GM12878 (cell line): ENCODE measurements around the gene STX16. TPM values are rescaled to one million over a fixed set of nuclear protein-coding genes. Genes with fewer than 3 reads are reported as not detected.

Experiments used
- ATAC-seq: fragments of 200-7000 bp; cut with Tn5 transposase; 3 replicates; pipeline ENCODE4 v1.9.1; 2020; ENCODE audit warnings: mild to moderate bottlenecking, moderate library complexity
- BruUV-seq: library from RNA; stranded (reverse); fragments of 400-500 nt; replicated peaks from 2 replicates; lab custom pipeline; 2021; lab: Mats Ljungman, UMichigan
- CTCF ChIA-PET: fragments of 300-600 bp; sonication (Branson Sonifier 250); formaldehyde crosslinking; extraction: SDS; loops from one replicate; lab custom pipeline; 2021; ENCODE audit warnings: inconsistent platforms; lab: Yijun Ruan, JAX
- POLR2A ChIA-PET: fragments of 350-600 bp; formaldehyde crosslinking; extraction: SDS; loops from one replicate; lab custom pipeline; 2021; ENCODE audit warnings: inconsistent platforms; lab: Charles Lee
- RAD21 ChIA-PET: fragments of 300-600 bp; sonication (Branson Sonifier 250); formaldehyde crosslinking; loops from one replicate; lab custom pipeline; 2023; ENCODE audit warnings: antibody characterized with exemption; ENCODE audit not compliant: unreplicated experiment; lab: Charles Lee
- SMC1A ChIA-PET: fragments of 300-600 bp; sonication (Branson Sonifier 250); formaldehyde crosslinking; loops from one replicate; lab custom pipeline; 2023; ENCODE audit not compliant: unreplicated experiment, uncharacterized antibody; lab: Charles Lee
- DNase-seq: peaks from one replicate; pipeline ENCODE4 v3.0.0-alpha.2; 2011; ENCODE audit warnings: low read depth, low spot score
- FAIRE-seq: peaks from 3 replicates; lab custom pipeline; 2011; peaks lifted over from hg19 to GRCh38; lab: Jason Lieb, UNC
- H2AFZ ChIP-seq: 2 replicates; pipeline ENCODE4 v1.6.0; 2011; ENCODE audit warnings: low read depth, low read length, control low read depth; ENCODE audit not compliant: control insufficient read depth
- H3K27ac ChIP-seq: 2 replicates; pipeline ENCODE4 v1.5.1; 2011; ENCODE audit warnings: control low read depth; ENCODE audit not compliant: control insufficient read depth, insufficient read depth
- H3K27me3 ChIP-seq, 2 experiments: replicated peaks in 1 of 2; 2 replicates each; pipeline versions ENCODE4 v1.6.0 to v1.6.1; 2011; ENCODE audit warnings: low read length in 1 of 2; ENCODE audit not compliant: control insufficient read depth in 2 of 2, insufficient read depth in 2 of 2
- H3K36me3 ChIP-seq, 2 experiments: 2 replicates each; pipeline ENCODE4 v1.5.1; 2011; ENCODE audit warnings: low read length in 1 of 2; ENCODE audit not compliant: control insufficient read depth in 2 of 2, insufficient read depth in 2 of 2
- H3K4me1 ChIP-seq: 2 replicates; pipeline ENCODE4 v1.6.1; 2011; ENCODE audit warnings: mild to moderate bottlenecking, low read length, moderate library complexity, mixed read lengths; ENCODE audit not compliant: control insufficient read depth, insufficient read depth
- H3K4me2 ChIP-seq: 2 replicates; pipeline ENCODE4 v1.6.0; 2011; ENCODE audit warnings: control low read depth; ENCODE audit not compliant: control insufficient read depth, insufficient read depth
- H3K4me3 ChIP-seq: fragments of 200-600 bp; sonication (generic); 2 replicates; pipeline ENCODE4 v1.5.1; 2016
- H3K79me2 ChIP-seq: 2 replicates; pipeline ENCODE4 v1.6.0; 2011; ENCODE audit warnings: low read length; ENCODE audit not compliant: control insufficient read depth, insufficient read depth
- H3K9ac ChIP-seq: 2 replicates; pipeline ENCODE4 v1.8.0; 2011; ENCODE audit warnings: low read length, control low read depth, mixed read lengths; ENCODE audit not compliant: control insufficient read depth, insufficient read depth
- H3K9me3 ChIP-seq: replicated peaks from 3 replicates; pipeline ENCODE4 v1.5.1; 2011; ENCODE audit warnings: mild to moderate bottlenecking, low read length; ENCODE audit not compliant: control insufficient read depth, insufficient read depth
- H4K20me1 ChIP-seq: 2 replicates; pipeline ENCODE4 v1.6.0; 2011; ENCODE audit not compliant: control insufficient read depth, insufficient read depth
- CBX5 ChIP-seq: sonication (generic); IDR thresholded peaks from 2 replicates; pipeline ENCODE4 v1.6.1; 2016; ENCODE audit warnings: low read depth, moderate library complexity, mild to moderate bottlenecking, inconsistent platforms
- CHD1 ChIP-seq: IDR thresholded peaks from 2 replicates; pipeline ENCODE4 v1.6.1; 2012; ENCODE audit warnings: low read depth, low read length, improper control_type of control experiment
- EP300 ChIP-seq, 2 experiments: fragments of 150-350 bp in 1 of 2; IDR thresholded peaks; 2 replicates each; pipeline ENCODE4 v1.6.1; 2011 to 2012; ENCODE audit warnings: low read depth in 2 of 2, low read length in 2 of 2, borderline replicate concordance in 1 of 2, improper control_type of control experiment in 1 of 2, inconsistent platforms in 1 of 2; ENCODE audit not compliant: control insufficient read depth in 1 of 2
- HDAC2 ChIP-seq: fragments of 200-600 bp; sonication (generic); IDR thresholded peaks from 2 replicates; pipeline ENCODE4 v1.6.1; 2017
- HDGF ChIP-seq: fragments of 450-650 bp; IDR thresholded peaks from 2 replicates; pipeline ENCODE4 v1.6.1; 2016; ENCODE audit warnings: antibody characterized with exemption
- MEF2B ChIP-seq: fragments of 450-650 bp; IDR thresholded peaks from 2 replicates; pipeline ENCODE4 v1.6.1; 2018; ENCODE audit warnings: mild to moderate bottlenecking, moderate library complexity; ENCODE audit not compliant: partially characterized antibody, poor library complexity, severe bottlenecking
- MTA3 ChIP-seq: IDR thresholded peaks from 2 replicates; pipeline ENCODE4 v1.6.1; 2012; ENCODE audit warnings: low read length, inconsistent platforms, borderline replicate concordance
- MYC ChIP-seq: IDR thresholded peaks from 2 replicates; pipeline ENCODE4 v1.6.1; 2011; ENCODE audit warnings: mild to moderate bottlenecking, low read length, moderate library complexity, inconsistent platforms; ENCODE audit not compliant: insufficient read depth, insufficient replicate concordance, insufficient read length, severe bottlenecking
- NFXL1 ChIP-seq: fragments of 450-650 bp; IDR thresholded peaks from 2 replicates; pipeline ENCODE4 v1.6.1; 2017; ENCODE audit warnings: antibody characterized with exemption, mild to moderate bottlenecking, borderline replicate concordance
- NRF1 ChIP-seq: conservative IDR thresholded peaks from 2 replicates; pipeline ENCODE4 v1.6.1; 2011; ENCODE audit warnings: mild to moderate bottlenecking, low read depth, low read length, improper control_type of control experiment
- POU2F2 ChIP-seq: IDR thresholded peaks from 3 replicates; pipeline ENCODE4 v1.6.1; 2011; ENCODE audit warnings: low read depth, mild to moderate bottlenecking, low read length, borderline replicate concordance
- TCF3 ChIP-seq: IDR thresholded peaks from 2 replicates; pipeline ENCODE4 v1.6.1; 2012; ENCODE audit warnings: low read depth, mild to moderate bottlenecking, low read length, borderline replicate concordance; ENCODE audit not compliant: insufficient read depth
- ZNF207 ChIP-seq: fragments of 450-650 bp; IDR thresholded peaks from 2 replicates; pipeline ENCODE4 v1.6.1; 2014; ENCODE audit warnings: antibody characterized with exemption, mild to moderate bottlenecking, borderline replicate concordance
- WGBS: methylation state at CpG from one replicate; pipeline ENCODE4 v1.1.6; 2016; ENCODE audit warnings: low lambda C conversion rate; ENCODE audit not compliant: insufficient replicate concordance, insufficient coverage; ENCODE audit errors: missing lambda C conversion rate; 5-methylcytosine and 5-hydroxymethylcytosine counted together
- in situ Hi-C: fragments of 300-500 bp; cut with MboI; formaldehyde crosslinking; loops from 9 replicates; pipeline ENCODE4 v1.14.3; 2018; ENCODE audit warnings: mixed read lengths
- intact Hi-C: fragments of 100-400 bp; cut with micrococcal nuclease; formaldehyde crosslinking; loops from one replicate; pipeline ENCODE4 v1.14.2; 2022; ENCODE audit not compliant: unreplicated experiment
- polyA plus RNA-seq, 11 experiments: library from polyadenylated mRNA; depleted of rRNA in 4 of 11; unstranded in 6 of 11; stranded (reverse) in 5 of 11; fragments of >200 nt; fragmentation: Nextera tagmentation in 4 of 11; fragmentation: Illumina TruSeq in 1 of 11; extraction: Ambion mirVana in 4 of 11; extraction: Trizol in 1 of 11; gene quantifications; 1 replicate in 1 of 11; 2 replicates in 10 of 11; pipeline versions ENCODE4 v1.2.1 to v1.2.3, GENCODE V29; 2011 to 2016; ENCODE audit warnings: inconsistent platforms in 2 of 11, missing spikeins in 2 of 11, low read depth in 1 of 11
- total RNA-seq, 4 experiments: library from RNA; depleted of rRNA in 3 of 4; stranded (reverse); fragments of >200 nt in 3 of 4; fragmentation: Illumina TruSeq in 1 of 4; extraction: Trizol in 1 of 4; gene quantifications; 2 replicates each; pipeline versions ENCODE4 v1.2.1 to v1.2.3, GENCODE V29; 2013 to 2021

STX16 gene
- total and polyA plus RNA-seq, 10 of the 15 experiments (the other 5 are each of a cell fraction or from before 2014, with no cell fraction given), result 6.3 to 68.4 (median 35.8) TPM

DNA sequence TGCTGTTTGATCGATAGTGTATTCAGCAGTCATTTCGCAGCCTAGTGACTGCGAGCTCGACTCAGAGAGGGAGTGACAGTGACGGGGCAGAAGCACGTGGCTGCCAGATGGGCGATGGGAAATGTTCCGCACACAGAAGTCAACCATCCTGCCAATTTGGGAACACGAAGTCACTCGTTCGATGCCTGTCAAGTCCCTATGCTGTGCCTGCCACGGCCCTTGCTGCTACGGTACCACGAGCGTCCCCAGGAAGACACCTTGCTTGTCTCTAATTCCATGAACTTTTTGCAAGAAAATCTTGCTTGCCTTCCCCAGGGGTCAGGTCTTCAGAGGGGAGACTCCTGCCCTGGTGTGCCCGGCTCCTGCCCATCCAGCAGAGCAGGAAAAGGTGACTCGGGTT lies 17.0 kb upstream of the STX16 start:
- no peak overlapping the region for H3K9ac ChIP-seq
- 68% methylated on average over 17 of the region's 17 CpGs for WGBS
- in situ Hi-C loops (loop anchor here (5.0 to 25.0 kb wide), 2 partner anchors 52 to 172 kb away; no protein-coding TSS in a partner anchor), intact Hi-C loops (no loop called here)
- no peak for FAIRE-seq
- ChIA-PET SMC1A (no interaction called here), CTCF (interaction anchor here (0.9 kb wide), 1 partner anchor 16 kb away, joined by 3 read pairs; no protein-coding TSS in a partner anchor), POLR2A (no interaction called here), RAD21 (no interaction called here)
- DNase-seq, result no peak
- peaks cover 8% of the 10 kb centered on the region for H3K4me1 ChIP-seq
- no TSS peak for BruUV-seq
- TF ChIP-seq CBX5, result no peak
- TF ChIP-seq HDAC2, result no peak
- TF ChIP-seq MTA3, result no peak
- TF ChIP-seq ZNF207, result no peak
- no peak for TF ChIP-seq CHD1
- peaks cover 2 to 8% of the 10 kb centered on the region in 2 experiments for H3K27me3 ChIP-seq
- no peaks in the 10 kb centered on the region for H3K9me3 ChIP-seq
- H4K20me1 ChIP-seq, result no peaks in the 10 kb centered on the region
- no peak overlapping the region for H3K27ac ChIP-seq
- H2AFZ ChIP-seq, result no peak overlapping the region
- H3K4me3 ChIP-seq, result no peak overlapping the region
- no peak for ATAC-seq
- no peaks in the 10 kb centered on the region for H3K79me2 ChIP-seq
- H3K36me3 ChIP-seq, result no peaks in the 10 kb centered on the region
- no peak overlapping the region for H3K4me2 ChIP-seq

- ChIA-PET SMC1A (no interaction called here), CTCF (interaction anchor here (0.8 to 0.9 kb wide), 2 partner anchors 17 to 315 kb away, joined by 3 read pairs; no protein-coding TSS in a partner anchor), RAD21 (no interaction called here), POLR2A (no interaction called here)
- DNase-seq (no peak), ATAC-seq (peak; percentile 76), FAIRE-seq (no peak)
- Histone ChIP-seq H2AFZ (peak overlapping the region; percentile 58), H3K4me2 (peak overlapping the region; percentile 54), H3K4me3 (no peak overlapping the region), H4K20me1 (no peaks in the 10 kb centered on the region), H3K79me2 (no peaks in the 10 kb centered on the region), H3K9me3 (no peaks in the 10 kb centered on the region), H3K27me3 (peaks cover 2 to 8% of the 10 kb centered on the region in 2 experiments), H3K36me3 (no peaks in the 10 kb centered on the region), H3K27ac (no peak overlapping the region), H3K4me1 (peaks cover 8% of the 10 kb centered on the region), H3K9ac (no peak overlapping the region; the same call in 1 of the 2 replicates)
- in situ Hi-C loops (loop anchor here (5.0 to 25.0 kb wide), 2 partner anchors 52 to 172 kb away; no protein-coding TSS in a partner anchor), intact Hi-C loops (no loop called here)
- no TSS peak for BruUV-seq
- WGBS, result 28% methylated on average over 26 of the region's 26 CpGs
- TF ChIP-seq NRF1, result no peak
- no peak for TF ChIP-seq EP300 (IDR thresholded peaks at IDR 0.05; ENCODE audit: borderline replicate concordance in 1 of 2, control insufficient read depth in 1 of 2, low read depth in 2 of 2, low read length in 2 of 2)
- peak; percentile 24; the same call in 1 of the 3 replicates for TF ChIP-seq POU2F2
- TF ChIP-seq TCF3, result no peak
- TF ChIP-seq NFXL1, result no peak
- TF ChIP-seq MEF2B, result peak; percentile 89
- TF ChIP-seq MYC, result no peak
- no peak for TF ChIP-seq HDGF
Measured at GRCh38 chr20:58634521-58635278, 16.4 kb upstream of the STX16 start.
